PC-3 (cell line): ENCODE results near the gene PLEKHM2.

Experiments used
- EZH2 ChIP-seq: fragments of 300-600 bp; sonication (generic); IDR thresholded peaks from one replicate; pipeline ENCODE4 v1.6.1; 2017; ENCODE audit warnings: antibody characterized with exemption, mild to moderate bottlenecking, low read length; ENCODE audit not compliant: unreplicated experiment
- EZH2phosphoT487 ChIP-seq: fragments of 300-600 bp; sonication (generic); IDR thresholded peaks from 2 replicates; pipeline ENCODE4 v1.6.1; 2018; ENCODE audit warnings: mild to moderate bottlenecking, antibody characterized with exemption, low read length, borderline replicate concordance
- TF ChIP-seq, protein P1 (sequence below): fragments of 300-600 bp; sonication (generic); conservative IDR thresholded peaks from 2 replicates; pipeline ENCODE4 v1.5.1; 2017; ENCODE audit warnings: antibody characterized with exemption, low read depth, mild to moderate bottlenecking, low read length

GRCh38 chr1:15733218-15733725, 49.2 kb downstream of the PLEKHM2 start:
- TF ChIP-seq, protein P1, sequence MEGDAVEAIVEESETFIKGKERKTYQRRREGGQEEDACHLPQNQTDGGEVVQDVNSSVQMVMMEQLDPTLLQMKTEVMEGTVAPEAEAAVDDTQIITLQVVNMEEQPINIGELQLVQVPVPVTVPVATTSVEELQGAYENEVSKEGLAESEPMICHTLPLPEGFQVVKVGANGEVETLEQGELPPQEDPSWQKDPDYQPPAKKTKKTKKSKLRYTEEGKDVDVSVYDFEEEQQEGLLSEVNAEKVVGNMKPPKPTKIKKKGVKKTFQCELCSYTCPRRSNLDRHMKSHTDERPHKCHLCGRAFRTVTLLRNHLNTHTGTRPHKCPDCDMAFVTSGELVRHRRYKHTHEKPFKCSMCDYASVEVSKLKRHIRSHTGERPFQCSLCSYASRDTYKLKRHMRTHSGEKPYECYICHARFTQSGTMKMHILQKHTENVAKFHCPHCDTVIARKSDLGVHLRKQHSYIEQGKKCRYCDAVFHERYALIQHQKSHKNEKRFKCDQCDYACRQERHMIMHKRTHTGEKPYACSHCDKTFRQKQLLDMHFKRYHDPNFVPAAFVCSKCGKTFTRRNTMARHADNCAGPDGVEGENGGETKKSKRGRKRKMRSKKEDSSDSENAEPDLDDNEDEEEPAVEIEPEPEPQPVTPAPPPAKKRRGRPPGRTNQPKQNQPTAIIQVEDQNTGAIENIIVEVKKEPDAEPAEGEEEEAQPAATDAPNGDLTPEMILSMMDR: no peak
- TF ChIP-seq EZH2phosphoT487 (no peak), EZH2 (no peak)
